ENCODE data around the gene NLGN3. TPM values are rescaled to one million over a fixed set of nuclear protein-coding genes. Genes with fewer than 3 reads are reported as not detected.
A peak's percentile ranks its signal among the peaks of the same experiment; 100 is the strongest.

Gene NLGN3
- total RNA-seq, 2 experiments from 2014 or later = 0.57 to 1.3 TPM

DNA sequence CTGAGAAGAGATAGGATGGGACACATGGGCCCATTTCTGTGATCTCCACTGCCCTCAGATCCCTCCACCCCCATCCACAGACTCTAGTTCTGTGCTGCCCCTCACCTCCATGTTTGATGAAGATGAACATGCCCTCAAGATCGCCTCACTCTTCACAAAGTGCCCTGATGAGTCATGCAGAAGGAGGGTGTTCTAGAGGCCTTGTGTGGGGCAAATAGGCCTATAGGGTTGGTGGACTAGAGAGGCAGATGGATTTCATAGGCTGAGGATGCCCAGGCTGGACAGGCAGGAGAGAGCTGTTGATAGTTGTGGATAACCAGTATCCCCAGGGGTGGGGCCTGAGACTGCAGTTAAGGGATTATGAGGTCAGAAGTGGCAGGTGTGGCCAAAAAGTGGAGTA lies 38.2 kb upstream of the NLGN3 start, which contains the start of gene CXorf65:
Gene CXorf65 (minus strand): TSS at position 314 of the 400 bp plus-strand sequence. CDS start 184 bp downstream, at position 130.
- DNase-seq (ENCODE audit: low spot score) = no peak
- peaks cover 32% of the 10 kb centered on the region for H3K36me3 ChIP-seq (ENCODE audit: insufficient read depth, low read length)
- no peaks in the 10 kb centered on the region for H4K20me1 ChIP-seq (ENCODE audit: insufficient read depth, low read length)
- H3K4me2 ChIP-seq (ENCODE audit: low read length) = no peak within 1 kb of the TSS
- peaks cover 49% of the 10 kb centered on the region for H3K4me1 ChIP-seq (ENCODE audit: insufficient read depth, low read length, poor library complexity, severe bottlenecking)
- no peaks in the 10 kb centered on the region for H3K9me3 ChIP-seq (ENCODE audit: low read length)
- CTCF ChIA-PET (ENCODE audit: unreplicated experiment) = no interaction called here
- H3K9me2 ChIP-seq (ENCODE audit: insufficient read depth, low read length) = no peaks in the 10 kb centered on the region
- no TSS peak for BruUV-seq (replicated peaks)
- intact Hi-C loops (cut with micrococcal nuclease; ENCODE audit: unreplicated experiment) = no loop called here
- TF ChIP-seq, protein P1, sequence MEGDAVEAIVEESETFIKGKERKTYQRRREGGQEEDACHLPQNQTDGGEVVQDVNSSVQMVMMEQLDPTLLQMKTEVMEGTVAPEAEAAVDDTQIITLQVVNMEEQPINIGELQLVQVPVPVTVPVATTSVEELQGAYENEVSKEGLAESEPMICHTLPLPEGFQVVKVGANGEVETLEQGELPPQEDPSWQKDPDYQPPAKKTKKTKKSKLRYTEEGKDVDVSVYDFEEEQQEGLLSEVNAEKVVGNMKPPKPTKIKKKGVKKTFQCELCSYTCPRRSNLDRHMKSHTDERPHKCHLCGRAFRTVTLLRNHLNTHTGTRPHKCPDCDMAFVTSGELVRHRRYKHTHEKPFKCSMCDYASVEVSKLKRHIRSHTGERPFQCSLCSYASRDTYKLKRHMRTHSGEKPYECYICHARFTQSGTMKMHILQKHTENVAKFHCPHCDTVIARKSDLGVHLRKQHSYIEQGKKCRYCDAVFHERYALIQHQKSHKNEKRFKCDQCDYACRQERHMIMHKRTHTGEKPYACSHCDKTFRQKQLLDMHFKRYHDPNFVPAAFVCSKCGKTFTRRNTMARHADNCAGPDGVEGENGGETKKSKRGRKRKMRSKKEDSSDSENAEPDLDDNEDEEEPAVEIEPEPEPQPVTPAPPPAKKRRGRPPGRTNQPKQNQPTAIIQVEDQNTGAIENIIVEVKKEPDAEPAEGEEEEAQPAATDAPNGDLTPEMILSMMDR (conservative IDR thresholded peaks at IDR 0.05; ENCODE audit: low read length) = no peak
- TF ChIP-seq EZH2phosphoT487 (IDR thresholded peaks at IDR 0.05; ENCODE audit: borderline replicate concordance, low read depth, low read length) = no peak
- POLR2A ChIA-PET = no interaction called here
- no peak within 1 kb of the TSS for H3K4me3 ChIP-seq (ENCODE audit: low read depth, low read length, poor library complexity, severe bottlenecking)
- H3K79me2 ChIP-seq (ENCODE audit: insufficient read depth, low read depth, low read length) = peaks cover 10% of the 10 kb centered on the region; the same call in 1 of the 2 replicates
- no peak within 1 kb of the TSS for H3K27ac ChIP-seq (ENCODE audit: low read depth, low read length, poor library complexity, severe bottlenecking)
- no peak within 1 kb of the TSS for H2AFZ ChIP-seq (ENCODE audit: low read length)

DNA sequence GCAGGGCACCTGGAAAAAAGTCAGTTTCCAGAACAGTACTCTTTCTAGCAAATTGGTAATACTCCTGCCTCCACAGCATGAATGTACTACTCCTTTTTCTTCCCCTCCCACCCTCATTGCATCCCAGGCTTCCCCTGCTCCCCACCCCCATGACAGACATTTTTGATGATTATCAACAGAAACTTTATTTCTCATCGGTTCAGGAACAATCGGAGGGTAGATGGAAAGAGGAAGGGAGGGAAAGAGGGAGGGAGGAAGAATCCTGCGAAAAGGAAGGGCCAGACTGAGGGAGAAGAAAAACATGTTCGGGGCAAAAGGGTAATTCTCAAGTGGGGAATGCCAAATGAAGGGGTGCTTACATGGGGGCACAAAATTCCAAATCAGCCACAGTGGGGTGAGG lies 37.4 kb upstream of the NLGN3 start:
- Histone ChIP-seq H4K20me1 (ENCODE audit: insufficient read depth, low read length) (no peaks in the 10 kb centered on the region), H3K27ac (ENCODE audit: low read depth, low read length, poor library complexity, severe bottlenecking) (no peak overlapping the region), H3K4me3 (ENCODE audit: low read depth, low read length, poor library complexity, severe bottlenecking) (no peak overlapping the region), H3K4me2 (ENCODE audit: low read length) (no peak overlapping the region), H3K4me1 (ENCODE audit: insufficient read depth, low read length, poor library complexity, severe bottlenecking) (peaks cover 54% of the 10 kb centered on the region), H3K9me2 (ENCODE audit: insufficient read depth, low read length) (no peaks in the 10 kb centered on the region), H2AFZ (ENCODE audit: low read length) (no peak overlapping the region), H3K36me3 (ENCODE audit: insufficient read depth, low read length) (peaks cover 32% of the 10 kb centered on the region), H3K9me3 (ENCODE audit: low read length) (no peaks in the 10 kb centered on the region), H3K79me2 (ENCODE audit: insufficient read depth, low read depth, low read length) (peaks cover 15% of the 10 kb centered on the region; the same call in 1 of the 2 replicates)
- DNase-seq (ENCODE audit: low spot score) = no peak
- CTCF ChIA-PET (ENCODE audit: unreplicated experiment) = no interaction called here
- POLR2A ChIA-PET = interaction anchor here (0.5 kb wide), 1 partner anchor 476 kb away, joined by 3 read pairs; no protein-coding TSS in a partner anchor
- intact Hi-C loops (cut with micrococcal nuclease; ENCODE audit: unreplicated experiment) = no loop called here
- no TSS peak for BruUV-seq (replicated peaks)
- TF ChIP-seq EZH2phosphoT487 (IDR thresholded peaks at IDR 0.05; ENCODE audit: borderline replicate concordance, low read depth, low read length) = no peak
- TF ChIP-seq, protein P1 (conservative IDR thresholded peaks at IDR 0.05; ENCODE audit: low read length) = no peak

DNA sequence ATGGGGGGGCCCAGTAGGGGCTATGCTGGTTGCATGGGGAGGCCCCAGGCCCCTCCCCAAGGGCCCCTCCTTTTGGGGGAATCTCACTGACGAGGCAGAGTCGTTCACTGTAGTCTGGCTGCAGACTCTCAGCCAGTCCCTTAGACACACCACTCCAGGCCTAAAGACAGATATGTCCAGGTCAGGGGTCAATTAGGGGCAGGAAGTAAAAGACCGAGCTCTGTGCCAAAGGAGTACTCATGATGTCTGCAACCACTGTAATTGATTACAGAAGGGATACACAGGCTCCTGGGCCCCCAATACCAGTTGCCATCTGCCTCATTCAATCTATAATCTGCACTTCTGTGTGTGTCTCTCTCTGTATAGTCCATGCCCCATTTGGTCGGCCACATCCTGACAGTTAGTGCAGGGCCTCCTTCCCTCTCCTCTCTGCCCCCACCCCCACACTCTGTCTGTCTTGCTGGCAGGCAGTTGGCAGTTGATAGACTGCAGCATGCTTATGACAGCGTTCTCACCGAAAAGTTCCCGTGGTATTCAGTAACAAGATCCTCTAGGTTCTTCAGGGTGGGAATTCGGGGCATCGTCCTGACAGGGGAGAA lies 36.8 kb upstream of the NLGN3 start:
- Histone ChIP-seq H3K4me1 (ENCODE audit: insufficient read depth, low read length, poor library complexity, severe bottlenecking) (peaks cover 54% of the 10 kb centered on the region), H3K9me2 (ENCODE audit: insufficient read depth, low read length) (no peaks in the 10 kb centered on the region), H2AFZ (ENCODE audit: low read length) (no peak overlapping the region), H3K9me3 (ENCODE audit: low read length) (no peaks in the 10 kb centered on the region), H4K20me1 (ENCODE audit: insufficient read depth, low read length) (no peaks in the 10 kb centered on the region), H3K79me2 (ENCODE audit: insufficient read depth, low read depth, low read length) (peaks cover 15% of the 10 kb centered on the region; the same call in 1 of the 2 replicates), H3K4me2 (ENCODE audit: low read length) (peak overlapping the region; percentile 12; the same call in 1 of the 2 replicates), H3K4me3 (ENCODE audit: low read depth, low read length, poor library complexity, severe bottlenecking) (no peak overlapping the region), H3K27ac (ENCODE audit: low read depth, low read length, poor library complexity, severe bottlenecking) (no peak overlapping the region), H3K36me3 (ENCODE audit: insufficient read depth, low read length) (peaks cover 32% of the 10 kb centered on the region)
- POLR2A ChIA-PET = interaction anchor here (0.5 to 0.6 kb wide), 2 partner anchors 475 to 812 kb away, joined by 3 to 6 read pairs; no protein-coding TSS in a partner anchor
- TF ChIP-seq, protein P1 (conservative IDR thresholded peaks at IDR 0.05; ENCODE audit: low read length) = no peak
- no peak for TF ChIP-seq EZH2phosphoT487 (IDR thresholded peaks at IDR 0.05; ENCODE audit: borderline replicate concordance, low read depth, low read length)
- no TSS peak for BruUV-seq (replicated peaks)
- no peak for DNase-seq (ENCODE audit: low spot score)
- intact Hi-C loops (cut with micrococcal nuclease; ENCODE audit: unreplicated experiment) = no loop called here
- CTCF ChIA-PET (ENCODE audit: unreplicated experiment) = no interaction called here
